Measurements from ENCODE around the gene ADAMTS9. TPM values are rescaled to one million over a fixed set of nuclear protein-coding genes. Genes with fewer than 3 reads are reported as not detected.

Gene ADAMTS9
- total RNA-seq, 2 donors from 2014 or later, result 4.4 to 14.3 TPM

DNA sequence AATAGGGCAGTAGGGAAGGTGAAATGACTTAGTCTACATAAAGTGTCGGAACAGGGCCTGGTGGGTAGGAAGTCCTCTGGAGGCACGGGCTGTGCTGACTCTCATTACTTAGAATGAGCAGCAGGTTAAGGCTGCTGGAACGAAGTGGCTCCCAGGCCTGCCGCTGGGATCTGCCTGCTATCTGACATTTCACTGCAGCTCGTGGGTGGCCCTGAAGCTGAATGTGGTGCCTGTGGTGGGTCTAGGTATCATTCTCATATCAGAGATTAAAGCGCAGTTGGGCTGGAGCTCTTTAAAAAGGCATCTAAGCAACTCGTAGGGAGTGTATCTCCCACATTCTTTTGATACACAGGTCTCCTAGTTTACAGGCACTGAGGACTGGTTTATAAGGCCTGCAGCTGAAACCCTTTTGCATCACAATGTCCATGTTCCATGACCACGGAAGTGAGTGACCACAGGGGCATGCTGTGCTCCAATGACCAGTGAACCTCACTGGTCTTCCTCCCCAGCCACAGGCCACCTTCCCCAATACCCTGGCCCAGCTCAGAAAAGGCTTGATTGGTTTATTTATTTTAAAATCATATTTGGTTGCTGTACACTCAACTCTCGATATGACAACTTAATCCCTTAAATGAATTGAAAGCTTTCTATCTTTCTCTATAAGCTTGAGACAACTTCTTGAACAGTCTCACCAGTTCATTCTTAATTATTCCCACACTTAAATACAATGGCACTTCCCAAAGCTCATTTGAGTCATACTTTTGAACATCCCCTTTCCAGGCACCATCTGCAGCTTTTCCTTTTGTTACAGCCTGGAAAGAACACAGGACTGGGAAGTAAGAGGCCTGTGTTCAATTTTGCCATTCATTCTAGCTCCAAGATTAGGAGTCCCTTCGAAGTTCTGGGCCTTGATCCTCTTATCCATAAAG is 19.0 kb downstream of the ADAMTS9 start:
- H3K9ac ChIP-seq (ENCODE audit: low read depth in 2 of 2, low read length in 2 of 2), result no peak overlapping the region
- H3K9me3 ChIP-seq, result no peaks in the 10 kb centered on the region
- H3K4me1 ChIP-seq, result no peaks in the 10 kb centered on the region
- no peak overlapping the region for H3K4me3 ChIP-seq
- no peak overlapping the region for H3K27ac ChIP-seq
- intact Hi-C loops (cut with DNase I), result no loop called here
- no peak for DNase-seq
- no peaks in the 10 kb centered on the region for H3K27me3 ChIP-seq
- TF ChIP-seq, protein P1, sequence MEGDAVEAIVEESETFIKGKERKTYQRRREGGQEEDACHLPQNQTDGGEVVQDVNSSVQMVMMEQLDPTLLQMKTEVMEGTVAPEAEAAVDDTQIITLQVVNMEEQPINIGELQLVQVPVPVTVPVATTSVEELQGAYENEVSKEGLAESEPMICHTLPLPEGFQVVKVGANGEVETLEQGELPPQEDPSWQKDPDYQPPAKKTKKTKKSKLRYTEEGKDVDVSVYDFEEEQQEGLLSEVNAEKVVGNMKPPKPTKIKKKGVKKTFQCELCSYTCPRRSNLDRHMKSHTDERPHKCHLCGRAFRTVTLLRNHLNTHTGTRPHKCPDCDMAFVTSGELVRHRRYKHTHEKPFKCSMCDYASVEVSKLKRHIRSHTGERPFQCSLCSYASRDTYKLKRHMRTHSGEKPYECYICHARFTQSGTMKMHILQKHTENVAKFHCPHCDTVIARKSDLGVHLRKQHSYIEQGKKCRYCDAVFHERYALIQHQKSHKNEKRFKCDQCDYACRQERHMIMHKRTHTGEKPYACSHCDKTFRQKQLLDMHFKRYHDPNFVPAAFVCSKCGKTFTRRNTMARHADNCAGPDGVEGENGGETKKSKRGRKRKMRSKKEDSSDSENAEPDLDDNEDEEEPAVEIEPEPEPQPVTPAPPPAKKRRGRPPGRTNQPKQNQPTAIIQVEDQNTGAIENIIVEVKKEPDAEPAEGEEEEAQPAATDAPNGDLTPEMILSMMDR (IDR thresholded peaks at IDR 0.05), result no peak
- no peaks in the 10 kb centered on the region for H3K36me3 ChIP-seq

DNA sequence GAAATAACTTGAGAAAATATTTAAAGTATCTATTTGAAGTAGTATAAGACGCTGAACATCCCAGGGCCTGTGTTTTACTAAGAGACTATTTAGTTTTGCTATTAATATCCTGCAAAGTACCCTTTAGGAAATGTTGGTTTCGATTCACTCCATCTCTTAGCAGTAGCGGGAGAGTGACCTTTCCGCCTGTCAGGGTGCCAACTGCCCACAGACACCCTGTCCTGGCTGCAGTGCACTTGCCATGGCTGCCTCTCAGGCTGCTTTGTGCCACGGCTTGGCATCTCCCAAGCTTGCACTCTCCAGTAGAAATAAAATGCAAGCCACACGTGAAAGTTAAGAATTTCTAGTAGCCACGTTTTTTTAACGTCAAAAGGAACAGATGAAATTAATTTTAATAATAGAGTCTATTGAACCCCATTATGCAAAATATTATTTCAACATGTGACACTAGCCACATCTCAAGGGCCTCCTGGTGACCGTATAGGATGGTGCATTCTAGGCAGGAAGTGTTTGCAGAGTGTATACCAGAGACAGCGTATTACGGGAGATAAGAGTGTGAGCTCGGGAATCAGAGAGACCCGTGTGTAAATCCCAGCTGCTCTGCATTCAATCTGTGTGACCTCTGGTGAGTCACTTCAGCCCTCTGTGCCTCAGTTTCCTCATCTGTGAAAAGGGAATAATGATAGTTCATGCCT is 19.8 kb downstream of the ADAMTS9 start:
- Histone ChIP-seq H3K27ac (no peak overlapping the region), H3K9ac (ENCODE audit: low read depth in 2 of 2, low read length in 2 of 2) (no peak overlapping the region), H3K4me3 (no peak overlapping the region), H3K36me3 (no peaks in the 10 kb centered on the region), H3K9me3 (no peaks in the 10 kb centered on the region), H3K27me3 (no peaks in the 10 kb centered on the region), H3K4me1 (no peaks in the 10 kb centered on the region)
- TF ChIP-seq, protein P1 (IDR thresholded peaks at IDR 0.05), result no peak
- intact Hi-C loops (cut with DNase I), result no loop called here
- DNase-seq, result no peak

DNA sequence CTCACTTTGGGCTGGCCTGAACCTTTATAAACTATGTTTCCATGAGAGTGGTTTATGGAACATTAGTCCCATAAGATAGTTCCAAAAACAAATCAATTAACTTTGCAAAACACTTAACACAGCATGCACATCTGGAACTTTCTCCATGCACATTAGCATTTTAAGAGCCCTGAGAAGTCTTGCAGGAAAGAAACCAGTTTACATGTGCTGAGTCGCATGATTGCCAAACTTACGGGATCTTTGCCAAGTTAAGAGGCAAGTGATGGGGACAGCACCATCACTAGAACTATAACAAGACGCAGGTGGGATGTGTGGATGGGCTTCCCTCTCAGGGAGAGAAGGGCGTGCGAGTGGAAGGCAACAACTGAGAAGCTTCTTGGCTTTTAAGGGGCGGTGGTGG is 20.7 kb downstream of the ADAMTS9 start:
- Histone ChIP-seq H3K27me3 (no peaks in the 10 kb centered on the region), H3K9ac (ENCODE audit: low read depth in 2 of 2, low read length in 2 of 2) (no peak overlapping the region), H3K4me1 (no peaks in the 10 kb centered on the region), H3K36me3 (no peaks in the 10 kb centered on the region), H3K27ac (no peak overlapping the region), H3K9me3 (no peaks in the 10 kb centered on the region), H3K4me3 (no peak overlapping the region)
- intact Hi-C loops (cut with DNase I), result no loop called here
- no peak for DNase-seq
- TF ChIP-seq, protein P1 (IDR thresholded peaks at IDR 0.05), result no peak

DNA sequence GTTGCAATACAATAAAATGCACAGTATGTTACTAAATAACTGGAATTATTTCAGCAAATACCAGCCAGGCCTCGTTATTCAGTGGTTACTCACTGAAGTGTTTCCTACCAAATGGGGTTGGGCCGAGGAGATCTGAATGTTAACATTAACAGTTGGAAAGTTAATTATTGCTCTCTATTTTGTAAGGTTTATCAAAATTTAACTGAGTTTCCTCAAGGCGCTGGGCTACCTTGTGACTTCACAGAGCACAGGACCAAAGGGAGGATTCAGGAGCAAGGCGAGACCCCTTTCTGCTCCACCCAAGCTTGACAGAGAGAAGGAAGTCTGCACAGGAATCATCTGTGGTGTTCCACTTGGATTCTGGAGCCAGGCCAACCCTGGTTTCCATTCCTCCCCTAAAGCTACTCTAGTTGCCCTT is 21.6 kb downstream of the ADAMTS9 start:
- no peak overlapping the region for H3K27ac ChIP-seq
- no peaks in the 10 kb centered on the region for H3K4me1 ChIP-seq
- TF ChIP-seq, protein P1 (IDR thresholded peaks at IDR 0.05), result no peak
- no peak for DNase-seq
- no peak overlapping the region for H3K9ac ChIP-seq (ENCODE audit: low read depth in 2 of 2, low read length in 2 of 2)
- H3K27me3 ChIP-seq, result no peaks in the 10 kb centered on the region
- intact Hi-C loops (cut with DNase I), result no loop called here
- H3K9me3 ChIP-seq, result no peaks in the 10 kb centered on the region
- H3K4me3 ChIP-seq, result no peak overlapping the region
- H3K36me3 ChIP-seq, result no peaks in the 10 kb centered on the region

DNA sequence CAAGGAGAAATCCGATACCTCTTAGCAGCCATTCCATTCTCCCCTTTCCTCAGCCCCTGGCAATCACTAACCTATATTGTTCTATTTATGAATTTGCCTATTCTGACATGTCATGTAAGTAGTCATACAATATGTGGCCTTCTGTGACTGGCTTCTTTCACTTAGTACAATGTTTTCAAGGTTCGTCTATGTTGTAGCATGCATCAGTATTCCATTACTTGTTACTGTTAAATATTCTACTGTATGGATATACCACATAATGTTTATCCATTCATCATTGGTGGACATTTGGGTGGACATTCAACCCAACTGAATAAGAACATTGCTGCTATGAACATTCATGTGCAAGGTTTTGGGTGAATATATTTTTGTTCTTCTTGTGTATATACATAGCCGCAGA is 23.4 kb downstream of the ADAMTS9 start:
- intact Hi-C loops (cut with DNase I), result no loop called here
- Histone ChIP-seq H3K4me1 (no peaks in the 10 kb centered on the region), H3K27me3 (no peaks in the 10 kb centered on the region), H3K27ac (no peak overlapping the region), H3K9ac (ENCODE audit: low read depth in 2 of 2, low read length in 2 of 2) (no peak overlapping the region), H3K36me3 (no peaks in the 10 kb centered on the region), H3K9me3 (no peaks in the 10 kb centered on the region), H3K4me3 (no peak overlapping the region)
- TF ChIP-seq, protein P1 (IDR thresholded peaks at IDR 0.05), result no peak
- no peak for DNase-seq

Data from colonic mucosa (tissue), 4 donors.